Measurements from ENCODE around the gene KRT6C. TPM values are rescaled to one million over a fixed set of nuclear protein-coding genes. Genes with fewer than 3 reads are reported as not detected.

The KRT6C gene
- total RNA-seq, 1 donor from 2014 or later, result not detected

- Mint-ChIP-seq H3K27me3 (peaks cover 18% of the 10 kb centered on the region), H3K9me3 (no peaks in the 10 kb centered on the region), H3K4me3 (no peak overlapping the region), H3K36me3 (ENCODE audit: low read depth) (no peaks in the 10 kb centered on the region), H3K4me1 (no peaks in the 10 kb centered on the region), H3K27ac (no peak overlapping the region)
- DNase-seq (no peak), ATAC-seq (ENCODE audit: low read depth) (no peak)
- ChIA-PET CTCF (no interaction called here), POLR2A (no interaction called here)
- no peak for TF ChIP-seq CTCF (IDR thresholded peaks at IDR 0.05)
- intact Hi-C loops (cut with micrococcal nuclease), result no loop called here
These were observed 36.1 kb downstream of the KRT6C start for GRCh38 chr12:52437508-52437907.

- CTCF ChIA-PET, result no interaction called here
- Mint-ChIP-seq H3K4me1 (no peaks in the 10 kb centered on the region), H3K9me3 (no peaks in the 10 kb centered on the region), H3K36me3 (ENCODE audit: low read depth) (no peaks in the 10 kb centered on the region), H3K4me3 (no peak overlapping the region), H3K27ac (no peak overlapping the region), H3K27me3 (peaks cover 14% of the 10 kb centered on the region)
- POLR2A ChIA-PET, result no interaction called here
- ATAC-seq (ENCODE audit: low read depth) (no peak), DNase-seq (no peak)
- intact Hi-C loops (cut with micrococcal nuclease), result no loop called here
- TF ChIP-seq CTCF (IDR thresholded peaks at IDR 0.05), result no peak
These were observed 36.7 kb downstream of the KRT6C start for GRCh38 chr12:52436828-52437474.

GRCh38 chr12:52436000-52436827, 37.4 kb downstream of the KRT6C start:
- intact Hi-C loops (cut with micrococcal nuclease), result no loop called here
- H3K27ac Mint-ChIP-seq, result no peak overlapping the region
- ATAC-seq (ENCODE audit: low read depth), result no peak
- CTCF ChIA-PET, result no interaction called here
- H3K4me3 Mint-ChIP-seq, result no peak overlapping the region
- peaks cover 14% of the 10 kb centered on the region for H3K27me3 Mint-ChIP-seq
- DNase-seq, result no peak
- H3K36me3 Mint-ChIP-seq (ENCODE audit: low read depth), result no peaks in the 10 kb centered on the region
- TF ChIP-seq CTCF (IDR thresholded peaks at IDR 0.05), result no peak
- H3K4me1 Mint-ChIP-seq, result no peaks in the 10 kb centered on the region
- POLR2A ChIA-PET, result no interaction called here
- no peaks in the 10 kb centered on the region for H3K9me3 Mint-ChIP-seq

GRCh38 chr12:52435659-52435999, 38.0 kb downstream of the KRT6C start:
- Mint-ChIP-seq H3K27ac (no peak overlapping the region), H3K36me3 (ENCODE audit: low read depth) (no peaks in the 10 kb centered on the region), H3K27me3 (peaks cover 14% of the 10 kb centered on the region), H3K4me3 (no peak overlapping the region), H3K4me1 (no peaks in the 10 kb centered on the region), H3K9me3 (no peaks in the 10 kb centered on the region)
- DNase-seq (no peak), ATAC-seq (ENCODE audit: low read depth) (no peak)
- ChIA-PET POLR2A (no interaction called here), CTCF (no interaction called here)
- intact Hi-C loops (cut with micrococcal nuclease), result no loop called here
- TF ChIP-seq CTCF (IDR thresholded peaks at IDR 0.05), result no peak

- Mint-ChIP-seq H3K9me3 (no peaks in the 10 kb centered on the region), H3K27me3 (peaks cover 14% of the 10 kb centered on the region), H3K36me3 (ENCODE audit: low read depth) (no peaks in the 10 kb centered on the region), H3K27ac (no peak overlapping the region), H3K4me3 (no peak overlapping the region), H3K4me1 (no peaks in the 10 kb centered on the region)
- TF ChIP-seq CTCF (IDR thresholded peaks at IDR 0.05), result no peak
- no peak for DNase-seq
- POLR2A ChIA-PET, result no interaction called here
- intact Hi-C loops (cut with micrococcal nuclease), result no loop called here
- CTCF ChIA-PET, result no interaction called here
- ATAC-seq (ENCODE audit: low read depth), result no peak
These were observed 38.7 kb downstream of the KRT6C start for GRCh38 chr12:52434760-52435530.

Data from activated B cell treated with CpG ODN at 0.5 μM for 24 hours (primary cell).